KMS-11 (cell line): Measurements from ENCODE around the gene BNIPL.

Experiments used
- H2AFZ ChIP-seq: fragments of 200-600 bp; sonication (generic); 2 replicates; pipeline ENCODE4 v1.6.1; 2016; ENCODE audit warnings: antibody characterized with exemption, mixed run types, low read depth
- H3K27ac ChIP-seq: fragments of 200-600 bp; sonication (generic); 2 replicates; pipeline ENCODE4 v1.6.1; 2016; ENCODE audit warnings: mild to moderate bottlenecking, mixed run types
- H3K27me3 ChIP-seq: fragments of 200-600 bp; sonication (generic); 2 replicates; pipeline ENCODE4 v1.6.1; 2017; ENCODE audit warnings: mild to moderate bottlenecking, low read depth, mixed run types, moderate library complexity; ENCODE audit not compliant: insufficient read depth
- H3K36me3 ChIP-seq: fragments of 200-600 bp; sonication (generic); 2 replicates; pipeline ENCODE4 v1.6.1; 2017; ENCODE audit warnings: mild to moderate bottlenecking, mixed run types; ENCODE audit not compliant: insufficient read depth
- H3K4me1 ChIP-seq: fragments of 200-600 bp; sonication (generic); 2 replicates; pipeline ENCODE4 v1.6.1; 2016; ENCODE audit warnings: mild to moderate bottlenecking, low read depth, mixed run types; ENCODE audit not compliant: poor library complexity, severe bottlenecking
- H3K4me2 ChIP-seq: fragments of 200-600 bp; sonication (generic); 2 replicates; pipeline ENCODE4 v1.7.0; 2016; ENCODE audit warnings: mild to moderate bottlenecking, mixed run types
- H3K4me3 ChIP-seq: fragments of 200-600 bp; sonication (generic); IDR thresholded peaks from 2 replicates; pipeline ENCODE4 v1.6.1; 2017; ENCODE audit warnings: low read depth, low read length, mixed read lengths; ENCODE audit not compliant: insufficient read depth
- H3K79me2 ChIP-seq: fragments of 200-600 bp; sonication (generic); 2 replicates; pipeline ENCODE4 v1.6.1; 2016; ENCODE audit warnings: low read depth, mixed run types; ENCODE audit not compliant: insufficient read depth
- H3K9ac ChIP-seq: fragments of 200-600 bp; sonication (generic); 2 replicates; pipeline ENCODE4 v1.6.1; 2016; ENCODE audit warnings: mild to moderate bottlenecking, mixed run types
- H4K20me1 ChIP-seq: fragments of 200-600 bp; sonication (generic); 2 replicates; pipeline ENCODE4 v1.6.1; 2016; ENCODE audit warnings: mild to moderate bottlenecking, mixed run types; ENCODE audit not compliant: insufficient read depth
- CTCF ChIP-seq: fragments of 200-600 bp; sonication (generic); conservative IDR thresholded peaks from 2 replicates; pipeline ENCODE4 v1.6.1; 2017; ENCODE audit warnings: low read depth, mild to moderate bottlenecking, antibody characterized with exemption, low read length, moderate library complexity, mixed read lengths

The BNIPL gene

DNA sequence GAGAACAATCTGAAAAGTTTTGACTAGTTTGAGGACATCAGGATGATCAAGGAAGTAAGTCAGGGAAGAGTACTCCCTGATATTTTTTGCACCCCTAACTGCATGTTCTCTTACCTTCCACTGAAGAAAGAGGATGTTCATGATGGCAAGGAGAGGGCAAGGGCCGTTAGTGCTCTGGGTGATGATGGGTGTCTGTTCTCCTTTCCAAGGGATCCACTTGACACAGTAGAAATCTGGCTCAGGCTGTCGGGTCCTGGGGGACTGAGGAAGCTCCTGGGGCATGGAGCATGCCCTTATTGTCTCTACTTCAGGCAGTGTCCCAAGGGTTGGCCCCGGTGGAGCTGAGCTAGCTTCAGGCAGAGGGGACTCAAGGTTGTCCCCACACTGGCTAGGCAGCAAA lies 34.3 kb upstream of the BNIPL start:
- Histone ChIP-seq H3K27ac (no peak overlapping the region), H3K4me2 (no peak overlapping the region), H3K9ac (no peak overlapping the region), H4K20me1 (no peaks in the 10 kb centered on the region), H3K4me1 (peaks cover 40% of the 10 kb centered on the region), H3K36me3 (no peaks in the 10 kb centered on the region), H3K27me3 (no peaks in the 10 kb centered on the region; the same call in 1 of the 2 replicates), H3K79me2 (no peaks in the 10 kb centered on the region), H3K4me3 (no peak overlapping the region), H2AFZ (no peak overlapping the region)
- TF ChIP-seq CTCF: no peak

DNA sequence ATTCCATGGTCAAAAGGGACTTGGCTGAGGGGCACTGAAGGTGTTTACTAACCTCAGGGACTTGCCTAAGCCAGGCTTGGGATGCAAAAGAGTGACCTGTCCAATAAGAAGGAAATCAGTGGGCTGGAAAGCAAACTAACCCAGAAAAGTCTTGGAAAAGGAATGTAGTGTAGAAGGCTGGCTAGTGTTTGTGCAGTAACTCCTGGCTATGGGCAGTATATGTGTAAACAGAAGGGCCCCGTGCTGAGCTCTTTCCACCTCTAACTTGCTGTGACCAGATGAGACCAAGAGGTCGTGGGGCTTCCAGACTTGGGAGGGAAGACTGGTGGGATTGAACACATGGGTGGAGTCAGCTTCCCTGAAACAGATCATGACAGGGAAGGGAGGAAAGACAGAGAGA lies 33.8 kb upstream of the BNIPL start:
- H3K79me2 ChIP-seq: no peaks in the 10 kb centered on the region
- H3K9ac ChIP-seq: no peak overlapping the region
- H2AFZ ChIP-seq: no peak overlapping the region
- H3K4me2 ChIP-seq: no peak overlapping the region
- H3K4me1 ChIP-seq: peaks cover 40% of the 10 kb centered on the region
- TF ChIP-seq CTCF: no peak
- no peaks in the 10 kb centered on the region for H3K36me3 ChIP-seq
- no peak overlapping the region for H3K4me3 ChIP-seq
- no peak overlapping the region for H3K27ac ChIP-seq
- H4K20me1 ChIP-seq: no peaks in the 10 kb centered on the region
- no peaks in the 10 kb centered on the region; the same call in 1 of the 2 replicates for H3K27me3 ChIP-seq

GRCh38 chr1:151003180-151003579 lies 33.2 kb upstream of the BNIPL start:
- Histone ChIP-seq H3K27me3 (no peaks in the 10 kb centered on the region; the same call in 1 of the 2 replicates), H3K79me2 (no peaks in the 10 kb centered on the region), H2AFZ (no peak overlapping the region), H4K20me1 (no peaks in the 10 kb centered on the region), H3K4me3 (no peak overlapping the region), H3K4me2 (no peak overlapping the region), H3K36me3 (no peaks in the 10 kb centered on the region), H3K9ac (no peak overlapping the region), H3K4me1 (peaks cover 38% of the 10 kb centered on the region), H3K27ac (no peak overlapping the region)
- no peak for TF ChIP-seq CTCF

DNA sequence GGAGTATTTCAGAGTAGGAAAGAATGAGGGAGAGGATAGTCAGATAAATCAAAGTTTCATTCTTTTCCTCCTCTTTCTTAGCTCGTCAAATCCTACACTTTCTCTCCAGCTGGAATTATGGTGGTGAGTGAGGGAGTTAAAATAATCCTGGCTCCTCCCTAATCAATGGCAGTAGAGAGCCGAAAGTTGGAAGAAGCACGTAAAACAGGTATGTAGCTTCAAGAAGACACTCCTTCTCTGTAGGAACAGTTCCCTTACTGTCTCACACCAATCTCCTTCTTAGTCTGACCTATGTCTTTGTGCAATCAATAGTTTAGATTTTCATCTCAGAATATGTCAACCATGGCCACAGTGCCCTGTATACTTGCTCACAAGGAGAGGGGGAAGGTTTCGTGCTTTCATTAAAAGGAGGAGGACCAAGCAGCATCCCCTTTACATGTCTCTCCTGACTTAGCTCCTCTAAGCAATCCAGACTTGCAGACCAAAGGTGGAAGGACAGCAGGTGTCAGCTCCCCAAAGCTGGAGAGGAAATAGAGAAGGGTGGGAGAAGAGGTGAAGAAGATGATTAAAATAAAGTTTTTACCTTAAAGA lies 30.6 kb upstream of the BNIPL start:
- peak overlapping the region; percentile 84 for H2AFZ ChIP-seq
- H3K4me1 ChIP-seq: peaks cover 57% of the 10 kb centered on the region
- H3K79me2 ChIP-seq: no peaks in the 10 kb centered on the region
- H3K4me3 ChIP-seq: no peak overlapping the region
- H3K9ac ChIP-seq: peak overlapping the region; percentile 46; the same call in 1 of the 2 replicates
- no peaks in the 10 kb centered on the region for H4K20me1 ChIP-seq
- H3K36me3 ChIP-seq: no peaks in the 10 kb centered on the region
- TF ChIP-seq CTCF: no peak
- H3K27me3 ChIP-seq: no peaks in the 10 kb centered on the region; the same call in 1 of the 2 replicates
- peak overlapping the region; percentile 68 for H3K27ac ChIP-seq
- H3K4me2 ChIP-seq: peak overlapping the region; percentile 73
